Mesenchymal stem cell (in vitro differentiated cells and primary cell): ENCODE data around the gene MBNL2.

Experiments
- DNase-seq: peaks from one replicate; pipeline ENCODE4 v3.0.0-alpha.2; 2013
- H2AFZ ChIP-seq: one replicate; pipeline ENCODE4 v1.6.1; 2013; ENCODE audit warnings: low read depth, mild to moderate bottlenecking, control low read depth, inconsistent platforms, low read length, moderate library complexity
- H2AK5ac ChIP-seq: 2 replicates; pipeline ENCODE4 v1.6.1; 2013; ENCODE audit warnings: low read length, moderate library complexity, mild to moderate bottlenecking, inconsistent platforms; ENCODE audit not compliant: severe bottlenecking
- H2BK120ac ChIP-seq: one replicate; pipeline ENCODE4 v1.6.1; 2013; ENCODE audit warnings: low read depth, mild to moderate bottlenecking, inconsistent platforms, low read length, moderate library complexity
- H2BK12ac ChIP-seq, 2 experiments: one replicate each; pipeline ENCODE4 v1.6.1; 2013; ENCODE audit warnings: inconsistent platforms in 2 of 2, low read length in 2 of 2, mild to moderate bottlenecking in 2 of 2, moderate library complexity in 2 of 2, control low read depth in 1 of 2
- H2BK15ac ChIP-seq: one replicate; pipeline ENCODE4 v1.6.1; 2013; ENCODE audit warnings: mild to moderate bottlenecking, low read depth, inconsistent platforms; ENCODE audit not compliant: poor library complexity, severe bottlenecking
- H2BK5ac ChIP-seq: 2 replicates; pipeline ENCODE4 v1.6.1; 2013; ENCODE audit warnings: low read depth, mild to moderate bottlenecking, low read length, control low read depth, inconsistent platforms; ENCODE audit not compliant: poor library complexity, severe bottlenecking
- H3K14ac ChIP-seq, 2 experiments: one replicate each; pipeline ENCODE4 v1.6.1; 2013; ENCODE audit warnings: inconsistent platforms in 2 of 2, low read length in 2 of 2, control low read depth in 1 of 2, mild to moderate bottlenecking in 1 of 2, moderate library complexity in 1 of 2
- H3K18ac ChIP-seq, 2 experiments: one replicate each; pipeline ENCODE4 v1.6.1; 2013; ENCODE audit warnings: inconsistent platforms in 2 of 2, low read length in 2 of 2, control low read depth in 1 of 2, low read depth in 1 of 2, mild to moderate bottlenecking in 1 of 2
- H3K23ac ChIP-seq, 2 experiments: one replicate each; pipeline ENCODE4 v1.6.1; 2013; ENCODE audit warnings: inconsistent platforms in 2 of 2, low read length in 2 of 2, mild to moderate bottlenecking in 2 of 2, moderate library complexity in 2 of 2, control low read depth in 1 of 2
- H3K27ac ChIP-seq: 2 replicates; pipeline ENCODE4 v1.5.1; 2013; ENCODE audit warnings: mild to moderate bottlenecking, moderate library complexity, low read length, control low read depth, inconsistent platforms; ENCODE audit not compliant: poor library complexity, severe bottlenecking
- H3K27me3 ChIP-seq, 2 experiments: 2 replicates each; pipeline versions ENCODE4 v1.6.1 to v1.7.0; 2013; ENCODE audit warnings: low read length in 2 of 2, mild to moderate bottlenecking in 2 of 2, moderate library complexity in 2 of 2, control low read depth in 1 of 2, inconsistent platforms in 1 of 2; ENCODE audit not compliant: control insufficient read depth in 1 of 2, insufficient read depth in 1 of 2
- H3K36me3 ChIP-seq, 2 experiments: 2 replicates each; pipeline versions ENCODE4 v1.6.1 to v1.7.0; 2013; ENCODE audit warnings: low read length in 2 of 2, control low read depth in 1 of 2, inconsistent platforms in 1 of 2, low read depth in 1 of 2, mild to moderate bottlenecking in 1 of 2; ENCODE audit not compliant: insufficient read depth in 2 of 2, control insufficient read depth in 1 of 2
- H3K4ac ChIP-seq, 2 experiments: one replicate each; pipeline ENCODE4 v1.6.1; 2013; ENCODE audit warnings: inconsistent platforms in 2 of 2, low read length in 2 of 2, mild to moderate bottlenecking in 2 of 2, moderate library complexity in 2 of 2, control low read depth in 1 of 2, low read depth in 1 of 2
- H3K4me1 ChIP-seq: 2 replicates; pipeline ENCODE4 v1.6.1; 2013; ENCODE audit warnings: low read depth, low read length, control low read depth; ENCODE audit not compliant: control insufficient read depth, insufficient read depth
- H3K4me2 ChIP-seq: 2 replicates; pipeline ENCODE4 v1.6.1; 2013; ENCODE audit warnings: low read length, mild to moderate bottlenecking, inconsistent platforms; ENCODE audit not compliant: poor library complexity, severe bottlenecking
- H3K4me3 ChIP-seq, 2 experiments: 2 replicates each; pipeline versions ENCODE4 v1.5.1 to v1.7.0; 2013; ENCODE audit warnings: low read length in 2 of 2, mild to moderate bottlenecking in 2 of 2, control low read depth in 1 of 2, low read depth in 1 of 2; ENCODE audit not compliant: insufficient read depth in 1 of 2
- H3K79me1 ChIP-seq: replicated peaks from 2 replicates; pipeline ENCODE4 v1.6.1; 2013; ENCODE audit warnings: mild to moderate bottlenecking, control low read depth, low read length, inconsistent platforms; ENCODE audit not compliant: poor library complexity, severe bottlenecking
- H3K9ac ChIP-seq: 2 replicates; pipeline ENCODE4 v1.7.0; 2013; ENCODE audit warnings: mild to moderate bottlenecking, low read length, moderate library complexity
- H3K9me3 ChIP-seq: 2 replicates; pipeline ENCODE4 v1.7.0; 2013; ENCODE audit warnings: mild to moderate bottlenecking, low read length; ENCODE audit not compliant: control insufficient read depth
- H4K8ac ChIP-seq: one replicate; pipeline ENCODE4 v1.6.1; 2013; ENCODE audit warnings: inconsistent platforms, mild to moderate bottlenecking, low read length, moderate library complexity
- H4K91ac ChIP-seq: one replicate; pipeline ENCODE4 v1.6.1; 2013; ENCODE audit warnings: mild to moderate bottlenecking, low read length, inconsistent platforms
- WGBS: methylation state at CpG from one replicate; pipeline ENCODE4 v1.1.7; 2013; ENCODE audit warnings: mixed read lengths; 5-methylcytosine and 5-hydroxymethylcytosine counted together

MBNL2 gene

GRCh38 chr13:97286317-97287046, 64.3 kb downstream of the MBNL2 start:
- 89% methylated on average over 9 of the region's 9 CpGs for WGBS
- Histone ChIP-seq H3K4me1 (peaks cover 9% of the 10 kb centered on the region), H2BK12ac (no peak overlapping the region), H3K4me2 (no peak overlapping the region), H3K4ac (no peak overlapping the region), H3K4me3 (no peak overlapping the region), H3K79me1 (peaks cover 19% of the 10 kb centered on the region), H2AFZ (no peak overlapping the region), H3K14ac (no peak overlapping the region), H4K8ac (no peak overlapping the region), H3K36me3 (peaks cover 0 to 7% of the 10 kb centered on the region in 2 experiments), H3K18ac (no peak overlapping the region), H3K9ac (no peak overlapping the region), H3K27ac (no peak overlapping the region), H4K91ac (no peak overlapping the region), H3K9me3 (no peaks in the 10 kb centered on the region), H3K23ac (no peak overlapping the region), H2AK5ac (peak overlapping the region; percentile 16), H3K27me3 (no peaks in the 10 kb centered on the region), H2BK15ac (no peak overlapping the region), H2BK120ac (no peak overlapping the region), H2BK5ac (no peak overlapping the region)
- no peak for DNase-seq

GRCh38 chr13:97287047-97287383, 64.9 kb downstream of the MBNL2 start:
- no peak overlapping the region for H2AK5ac ChIP-seq
- no peak overlapping the region for H3K4me3 ChIP-seq
- no peak overlapping the region for H2BK15ac ChIP-seq
- H3K79me1 ChIP-seq: peaks cover 19% of the 10 kb centered on the region
- no peak overlapping the region for H3K14ac ChIP-seq
- no peak overlapping the region for H2AFZ ChIP-seq
- WGBS: 97% methylated on average over 4 of the region's 5 CpGs
- no peak overlapping the region for H2BK12ac ChIP-seq
- H3K9me3 ChIP-seq: no peaks in the 10 kb centered on the region
- no peaks in the 10 kb centered on the region for H3K27me3 ChIP-seq
- H3K23ac ChIP-seq: no peak overlapping the region
- H2BK5ac ChIP-seq: no peak overlapping the region
- H2BK120ac ChIP-seq: no peak overlapping the region
- no peak overlapping the region for H3K27ac ChIP-seq
- no peak overlapping the region for H4K91ac ChIP-seq
- H4K8ac ChIP-seq: no peak overlapping the region
- no peak for DNase-seq
- H3K18ac ChIP-seq: no peak overlapping the region
- H3K36me3 ChIP-seq: peaks cover 0 to 7% of the 10 kb centered on the region in 2 experiments
- no peak overlapping the region for H3K9ac ChIP-seq
- no peak overlapping the region for H3K4me2 ChIP-seq
- peaks cover 8% of the 10 kb centered on the region for H3K4me1 ChIP-seq
- no peak overlapping the region for H3K4ac ChIP-seq

GRCh38 chr13:97288486-97288900, 66.4 kb downstream of the MBNL2 start:
- no peak overlapping the region for H3K14ac ChIP-seq
- H3K23ac ChIP-seq: no peak overlapping the region
- H2AK5ac ChIP-seq: no peak overlapping the region
- no peak overlapping the region for H2BK5ac ChIP-seq
- no peak overlapping the region for H3K27ac ChIP-seq
- H3K27me3 ChIP-seq: no peaks in the 10 kb centered on the region
- no peak overlapping the region for H3K9ac ChIP-seq
- H3K79me1 ChIP-seq: peaks cover 17% of the 10 kb centered on the region
- no peak overlapping the region for H3K4me3 ChIP-seq
- H3K18ac ChIP-seq: no peak overlapping the region
- H2BK12ac ChIP-seq: no peak overlapping the region
- H2BK15ac ChIP-seq: no peak overlapping the region
- no peak for DNase-seq
- no peak overlapping the region for H4K91ac ChIP-seq
- no peak overlapping the region for H3K4me2 ChIP-seq
- H2AFZ ChIP-seq: no peak overlapping the region
- no peak overlapping the region for H4K8ac ChIP-seq
- H3K36me3 ChIP-seq: peaks cover 0 to 4% of the 10 kb centered on the region in 2 experiments
- peaks cover 3% of the 10 kb centered on the region for H3K4me1 ChIP-seq
- no peak overlapping the region for H2BK120ac ChIP-seq
- no peaks in the 10 kb centered on the region for H3K9me3 ChIP-seq
- H3K4ac ChIP-seq: no peak overlapping the region
- WGBS: 98% methylated on average over 2 of the region's 2 CpGs

GRCh38 chr13:97289514-97290298, 67.6 kb downstream of the MBNL2 start:
- no peak overlapping the region for H2BK12ac ChIP-seq
- H3K36me3 ChIP-seq: peaks cover 0 to 4% of the 10 kb centered on the region in 2 experiments
- no peak overlapping the region for H2BK15ac ChIP-seq
- no peak overlapping the region for H3K14ac ChIP-seq
- DNase-seq: no peak
- no peak overlapping the region for H2AK5ac ChIP-seq
- H3K27me3 ChIP-seq: no peaks in the 10 kb centered on the region
- no peak overlapping the region for H3K4me3 ChIP-seq
- no peak overlapping the region for H2BK120ac ChIP-seq
- H3K4me1 ChIP-seq: peaks cover 3% of the 10 kb centered on the region
- no peak overlapping the region for H3K23ac ChIP-seq
- WGBS: 97% methylated on average over 3 of the region's 4 CpGs
- no peak overlapping the region for H3K4me2 ChIP-seq
- H3K79me1 ChIP-seq: peaks cover 17% of the 10 kb centered on the region
- no peak overlapping the region for H3K4ac ChIP-seq
- no peak overlapping the region for H3K18ac ChIP-seq
- H4K91ac ChIP-seq: no peak overlapping the region
- no peak overlapping the region for H3K27ac ChIP-seq
- no peak overlapping the region for H4K8ac ChIP-seq
- no peak overlapping the region for H2BK5ac ChIP-seq
- no peak overlapping the region for H3K9ac ChIP-seq
- H2AFZ ChIP-seq: no peak overlapping the region
- no peaks in the 10 kb centered on the region for H3K9me3 ChIP-seq
